ENCODE data around the gene ROBO4.

The ROBO4 gene

DNA sequence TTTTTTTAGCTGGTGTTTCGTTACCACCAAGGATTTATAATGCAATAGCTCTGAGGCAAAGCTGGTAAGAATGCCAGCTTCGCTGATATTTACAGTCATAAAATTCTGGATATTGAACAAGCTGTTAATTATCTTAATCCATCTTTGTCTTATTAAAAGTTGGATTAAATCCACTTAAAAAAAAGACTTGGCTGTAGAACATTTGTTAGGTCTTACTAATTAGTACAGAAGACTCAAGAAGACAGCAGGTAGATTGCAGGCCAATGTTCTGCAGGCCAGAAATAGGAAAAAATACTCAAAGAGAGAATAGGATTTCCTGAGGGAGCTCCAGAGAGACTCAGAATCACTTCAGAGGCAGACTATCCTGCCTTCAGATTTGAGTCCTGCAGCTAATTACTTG lies 7.5 kb downstream of the ROBO4 start:
- no peak for DNase-seq (ENCODE audit: low read depth in 2 of 2)

- DNase-seq (ENCODE audit: low read depth in 2 of 2), result no peak
These were observed 8.2 kb downstream of the ROBO4 start for GRCh38 chr11:124889191-124890091.

DNA sequence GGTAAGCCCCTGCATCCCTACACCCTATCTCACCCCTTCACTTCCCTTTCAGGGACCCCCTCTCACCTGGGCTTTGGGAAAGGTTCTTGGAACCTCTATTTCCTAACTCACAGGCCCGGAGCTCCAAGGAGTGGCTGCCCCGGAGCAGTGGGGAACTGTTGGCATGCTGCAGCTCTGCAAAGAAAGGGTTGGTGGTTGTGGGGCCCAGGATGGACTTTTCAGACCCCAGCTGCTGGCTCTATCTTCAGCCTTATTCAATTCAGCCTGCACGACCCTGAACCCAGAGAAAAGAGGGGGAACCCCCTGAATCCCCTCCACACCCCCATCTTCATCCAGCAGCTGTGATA lies 10.0 kb downstream of the ROBO4 start:
- no peak for DNase-seq (ENCODE audit: low read depth in 2 of 2)

DNA sequence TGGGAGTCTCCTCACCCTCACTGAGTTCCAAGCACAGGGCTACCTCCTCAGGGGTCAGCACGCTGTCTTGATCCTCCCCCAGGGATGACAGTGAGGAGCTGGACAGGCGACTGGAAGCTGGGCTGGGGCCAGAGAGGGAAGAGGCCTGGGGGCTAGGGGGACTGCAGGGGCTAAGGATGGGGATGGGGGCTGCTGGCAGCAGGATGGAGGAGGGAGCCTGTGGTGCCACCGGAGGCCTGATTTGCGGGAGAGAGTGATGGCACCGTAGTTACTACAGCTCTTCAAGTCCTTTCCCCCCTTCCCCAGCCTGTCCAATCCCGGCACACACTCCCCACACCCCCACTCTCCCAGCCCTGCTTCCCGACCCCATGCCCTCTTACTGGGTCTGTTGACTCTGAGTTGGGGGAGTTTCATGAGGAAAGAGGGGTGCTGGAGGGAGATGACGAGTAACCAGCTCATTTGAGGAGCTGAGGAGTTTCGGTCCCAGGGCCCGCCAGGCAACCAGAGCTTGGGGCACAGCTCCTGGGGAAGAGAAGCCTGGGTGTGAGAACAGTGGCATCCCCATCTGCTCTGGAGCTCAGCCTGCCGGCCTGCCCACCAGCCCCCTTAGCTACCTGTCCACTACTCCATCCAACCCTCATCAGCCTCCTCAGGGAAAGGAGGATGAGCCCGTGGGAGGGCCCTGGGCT lies 10.5 kb downstream of the ROBO4 start:
- DNase-seq (ENCODE audit: low read depth in 2 of 2), result no peak

- no peak for DNase-seq (ENCODE audit: low read depth in 2 of 2)
These were observed 11.2 kb downstream of the ROBO4 start for GRCh38 chr11:124886476-124886875.

GRCh38 chr11:124884869-124885479 lies 12.7 kb downstream of the ROBO4 start:
- no peak for DNase-seq (ENCODE audit: low read depth in 2 of 2)

- no peak for DNase-seq (ENCODE audit: low read depth in 2 of 2)
These were observed 13.3 kb downstream of the ROBO4 start for GRCh38 chr11:124884340-124884739.

GRCh38 chr11:124882339-124883071 lies 15.2 kb downstream of the ROBO4 start:
- DNase-seq (ENCODE audit: low read depth in 2 of 2), result no peak

GRCh38 chr11:124880958-124881357 lies 16.7 kb downstream of the ROBO4 start:
- DNase-seq (ENCODE audit: low read depth in 2 of 2), result no peak

- no peak for DNase-seq (ENCODE audit: low read depth in 2 of 2)
These were observed 17.4 kb downstream of the ROBO4 start for GRCh38 chr11:124880290-124880611.

DNA sequence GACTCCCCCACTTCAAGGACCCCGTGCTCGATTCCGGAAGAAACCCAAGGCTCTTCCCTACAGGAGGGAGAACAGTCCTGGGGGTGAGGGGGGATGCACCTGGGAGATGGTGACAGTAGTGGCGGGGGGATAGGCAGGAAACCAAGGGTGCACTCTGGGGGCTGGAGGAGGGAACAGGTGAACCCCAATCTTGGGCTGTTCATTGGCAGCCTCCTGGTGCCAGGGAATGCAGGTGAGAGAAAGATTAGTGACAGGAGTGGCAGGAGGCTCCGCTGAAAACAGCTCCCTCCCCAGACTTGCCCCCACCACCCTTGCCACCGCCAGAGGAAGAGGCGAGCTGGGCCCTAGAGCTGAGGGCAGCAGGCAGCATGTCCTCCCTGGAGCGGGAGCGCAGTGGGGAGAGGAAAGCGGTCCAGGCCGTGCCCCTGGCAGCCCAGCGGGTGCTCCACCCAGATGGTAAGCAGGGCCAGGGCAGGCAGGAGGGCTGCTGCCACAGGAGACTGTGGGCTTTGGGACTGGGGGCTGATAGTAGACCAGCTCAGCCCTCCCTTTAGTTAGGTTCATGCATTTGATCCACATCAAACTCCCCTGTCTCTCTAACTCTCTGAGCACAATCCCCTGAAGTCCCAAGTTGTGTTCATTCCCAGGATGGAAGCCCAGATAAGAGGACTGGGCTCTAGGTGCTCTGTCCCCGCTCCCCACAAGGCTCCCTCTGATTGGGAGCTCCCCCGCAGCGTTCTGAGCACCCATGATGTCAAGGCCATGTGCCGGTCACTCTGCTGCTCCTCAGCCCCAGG lies 18.0 kb downstream of the ROBO4 start:
- no peak for DNase-seq (ENCODE audit: low read depth in 2 of 2)

- no peak for DNase-seq (ENCODE audit: low read depth in 2 of 2)
These were observed 18.7 kb downstream of the ROBO4 start for GRCh38 chr11:124878759-124879492.

DNA sequence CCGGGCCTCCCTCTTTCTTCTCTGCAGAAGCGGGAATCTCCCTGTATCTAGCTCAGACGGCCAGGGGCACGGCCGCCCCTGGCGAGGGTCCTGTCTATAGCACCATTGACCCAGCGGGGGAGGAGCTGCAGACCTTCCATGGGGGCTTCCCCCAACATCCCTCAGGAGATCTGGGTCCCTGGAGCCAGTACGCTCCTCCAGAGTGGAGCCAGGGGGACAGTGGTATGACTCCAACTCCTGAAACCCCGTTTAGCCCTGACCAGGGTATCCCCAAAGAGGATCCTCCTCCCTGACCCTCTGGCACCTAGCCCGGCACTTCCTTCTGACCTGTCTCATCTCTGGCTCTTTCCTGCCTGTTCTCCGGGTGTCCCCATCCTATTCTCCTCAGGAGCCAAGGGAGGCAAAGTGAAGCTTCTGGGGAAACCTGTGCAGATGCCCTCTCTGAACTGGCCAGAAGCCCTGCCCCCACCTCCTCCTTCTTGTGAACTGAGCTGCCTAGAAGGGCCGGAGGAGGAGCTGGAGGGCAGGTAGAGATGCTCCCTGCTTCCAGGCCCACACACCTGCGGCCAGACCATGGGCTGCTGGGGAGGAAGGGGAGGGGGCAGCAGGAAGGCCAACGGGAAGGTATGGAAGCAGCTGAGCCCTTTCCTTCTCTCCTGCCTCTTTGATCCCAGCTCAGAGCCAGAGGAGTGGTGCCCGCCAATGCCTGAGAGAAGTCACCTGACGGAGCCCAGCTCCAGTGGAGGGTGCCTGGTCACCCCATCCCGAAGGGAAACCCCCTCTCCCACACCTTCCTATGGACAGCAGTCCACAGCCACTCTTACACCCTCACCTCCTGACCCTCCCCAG lies 19.5 kb downstream of the ROBO4 start:
- no peak for DNase-seq (ENCODE audit: low read depth in 2 of 2)

- DNase-seq (ENCODE audit: low read depth in 2 of 2), result no peak
These were observed 20.1 kb downstream of the ROBO4 start for GRCh38 chr11:124877631-124877909.

GRCh38 chr11:124876818-124877630 lies 20.6 kb downstream of the ROBO4 start:
- DNase-seq (ENCODE audit: low read depth in 2 of 2), result no peak

DNA sequence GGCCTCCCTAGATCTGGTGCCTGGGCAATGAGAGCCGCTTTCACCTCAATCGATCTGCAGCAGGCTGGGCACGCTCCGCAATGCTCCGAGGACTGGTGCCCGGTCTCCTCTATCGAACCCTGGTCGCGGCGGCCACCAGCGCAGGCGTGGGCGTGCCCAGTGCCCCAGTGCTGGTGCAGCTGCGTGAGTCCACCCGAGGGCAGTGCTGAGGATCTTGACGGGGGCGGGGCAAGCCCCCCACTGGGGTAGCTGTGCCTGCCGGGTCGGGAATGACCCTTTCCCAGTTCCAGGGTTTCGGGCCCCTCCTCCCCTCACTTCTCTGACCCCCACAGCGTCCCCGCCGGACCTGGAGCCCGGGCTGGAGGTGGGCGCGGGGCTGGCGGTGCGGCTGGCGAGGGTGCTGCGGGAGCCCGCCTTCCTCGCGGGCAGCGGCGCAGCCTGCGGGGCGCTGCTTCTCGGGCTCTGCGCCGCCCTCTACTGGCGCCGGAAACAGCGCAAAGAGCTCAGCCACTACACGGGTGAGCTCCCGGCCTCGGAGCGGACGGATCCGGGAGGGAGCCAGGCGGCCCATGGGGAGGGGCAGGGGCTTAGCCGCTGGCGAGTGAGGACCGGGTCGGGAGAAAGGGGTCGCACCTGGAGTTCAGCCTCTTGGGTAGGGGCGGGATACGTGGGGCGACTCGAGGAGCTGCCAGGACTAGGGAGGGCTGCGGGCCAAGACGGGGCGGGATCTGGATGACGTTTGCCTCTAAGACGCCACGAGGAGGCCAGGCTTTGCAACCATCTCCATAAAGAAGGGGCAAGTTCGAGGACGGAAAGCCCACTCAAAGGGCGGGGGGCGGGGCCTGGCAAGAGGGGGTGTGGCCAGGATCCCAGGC lies 21.5 kb downstream of the ROBO4 start:
- DNase-seq (ENCODE audit: low read depth in 2 of 2), result peak; percentile 66 to 71

GRCh38 chr11:124875401-124875800 lies 22.3 kb downstream of the ROBO4 start:
- no peak for DNase-seq (ENCODE audit: low read depth in 2 of 2)

- DNase-seq (ENCODE audit: low read depth in 2 of 2), result no peak
These were observed 23.0 kb downstream of the ROBO4 start for GRCh38 chr11:124874571-124875255.
